AG09309 (cell line): ENCODE measurements around the gene ZBTB16.

Experiments
- DNase-seq: peaks from one replicate; pipeline ENCODE4 v3.0.0-alpha.2; 2010; ENCODE audit warnings: low read depth
- H3K4me3 ChIP-seq: 2 replicates; pipeline ENCODE4 v1.5.1; 2011; ENCODE audit warnings: mild to moderate bottlenecking, low read depth, low read length, moderate library complexity; ENCODE audit not compliant: control insufficient read depth
- CTCF ChIP-seq: IDR thresholded peaks from 2 replicates; pipeline ENCODE4 v1.5.1; 2011; ENCODE audit warnings: mild to moderate bottlenecking, low read depth, low read length, inconsistent platforms; ENCODE audit not compliant: insufficient read depth, control insufficient read depth; ENCODE audit errors: missing control alignments

The ZBTB16 gene

GRCh38 chr11:114201219-114201618 lies 141.7 kb downstream of the ZBTB16 start:
- DNase-seq = no peak
- H3K4me3 ChIP-seq = no peak overlapping the region
- TF ChIP-seq CTCF = no peak

- TF ChIP-seq CTCF = no peak
- no peak for DNase-seq
Observed at GRCh38 chr11:114202011-114202609, 142.6 kb downstream of the ZBTB16 start.

GRCh38 chr11:114207096-114207495 lies 147.6 kb downstream of the ZBTB16 start:
- no peak overlapping the region for H3K4me3 ChIP-seq
- TF ChIP-seq CTCF = no peak
- DNase-seq = no peak

More at GRCh38 chr11:114202011-114202609, 142.6 kb downstream of the ZBTB16 start:
- H3K4me3 ChIP-seq = no peak overlapping the region

GRCh38 chr11:114208377-114208776 lies 148.9 kb downstream of the ZBTB16 start:
- DNase-seq = no peak
- no peak overlapping the region for H3K4me3 ChIP-seq
- no peak for TF ChIP-seq CTCF

GRCh38 chr11:114209343-114209742 lies 149.8 kb downstream of the ZBTB16 start:
- no peak for TF ChIP-seq CTCF
- H3K4me3 ChIP-seq = no peak overlapping the region
- DNase-seq = no peak

- DNase-seq = no peak
- TF ChIP-seq CTCF = no peak
- no peak overlapping the region for H3K4me3 ChIP-seq
Observed at GRCh38 chr11:114209904-114210303, 150.4 kb downstream of the ZBTB16 start.
